Hepatic stellate cell (primary cell): ENCODE measurements around the gene ARID5B.

Source experiments
- DNase-seq: peaks from one replicate; pipeline ENCODE4 v3.0.0; 2011; ENCODE audit warnings: low spot score

The ARID5B gene

GRCh38 chr10:62077330-62078015 lies 176.0 kb downstream of the ARID5B start:
- DNase-seq, result no peak

GRCh38 chr10:62079885-62080559 lies 178.5 kb downstream of the ARID5B start:
- no peak for DNase-seq

GRCh38 chr10:62080905-62081304 lies 179.4 kb downstream of the ARID5B start:
- no peak for DNase-seq

- DNase-seq, result no peak
Observed at GRCh38 chr10:62081341-62082270, 180.1 kb downstream of the ARID5B start.

- DNase-seq, result no peak
Observed at GRCh38 chr10:62082271-62082656, 180.8 kb downstream of the ARID5B start.

- DNase-seq, result no peak
Observed at GRCh38 chr10:62082729-62083411, 181.4 kb downstream of the ARID5B start.

GRCh38 chr10:62083412-62084267 lies 182.1 kb downstream of the ARID5B start:
- DNase-seq, result no peak

- no peak for DNase-seq
Observed at GRCh38 chr10:62084451-62084850, 183.0 kb downstream of the ARID5B start.

GRCh38 chr10:62085404-62085803 lies 183.9 kb downstream of the ARID5B start:
- DNase-seq, result no peak

GRCh38 chr10:62085821-62086220 lies 184.3 kb downstream of the ARID5B start:
- no peak for DNase-seq

GRCh38 chr10:62087329-62087728 lies 185.8 kb downstream of the ARID5B start:
- DNase-seq, result no peak

GRCh38 chr10:62088786-62089185 lies 187.3 kb downstream of the ARID5B start:
- DNase-seq, result no peak

- no peak for DNase-seq
Observed at GRCh38 chr10:62092301-62093030, 191.0 kb downstream of the ARID5B start.

- DNase-seq, result peak; percentile 57
Observed at GRCh38 chr10:62093863-62094291, 192.4 kb downstream of the ARID5B start.

- no peak for DNase-seq
Observed at GRCh38 chr10:62095181-62096122, 194.0 kb downstream of the ARID5B start.

- no peak for DNase-seq
Observed at GRCh38 chr10:62096256-62096933, 194.9 kb downstream of the ARID5B start.

- DNase-seq, result no peak
Observed at GRCh38 chr10:62098278-62099121, 197.0 kb downstream of the ARID5B start.

- DNase-seq, result no peak
Observed at GRCh38 chr10:62099299-62099698, 197.8 kb downstream of the ARID5B start.
